Activated T-helper 2 cell treated with anti-CD3 and anti-CD28 coated beads, Interferon-gamma antibody, Interleukin-2, Interleukin-4, amounts not matched to agents 10 μg/mL and 5 μg/mL and 100 μg/mL, durations not matched to agents 14 hours and 24 hours and 36 hours (primary cell): ENCODE measurements around the gene LRRC15. TPM values are rescaled to one million over a fixed set of nuclear protein-coding genes. Genes with fewer than 3 reads are reported as not detected.

Experiments
- DNase-seq: peaks from one replicate; pipeline ENCODE4 v3.0.0; 2021; ENCODE audit warnings: low spot score
- H3K27ac Mint-ChIP-seq: one replicate; pipeline ENCODE4 v1.8.0; 2021; ENCODE audit warnings: mixed read lengths
- H3K27me3 Mint-ChIP-seq: one replicate; pipeline ENCODE4 v1.8.0; 2021; ENCODE audit warnings: low read depth, mixed read lengths
- H3K36me3 Mint-ChIP-seq: one replicate; pipeline ENCODE4 v1.8.0; 2021; ENCODE audit warnings: low read depth, mixed read lengths
- H3K4me1 Mint-ChIP-seq: one replicate; pipeline ENCODE4 v1.8.0; 2021; ENCODE audit warnings: low read depth, mixed read lengths
- H3K4me3 Mint-ChIP-seq: one replicate; pipeline ENCODE4 v1.8.0; 2021; ENCODE audit warnings: low read depth, mild to moderate bottlenecking, moderate library complexity, mixed read lengths
- H3K9me3 Mint-ChIP-seq: one replicate; pipeline ENCODE4 v1.8.0; 2021; ENCODE audit warnings: mixed read lengths
- intact Hi-C: fragments of 100-400 bp; cut with micrococcal nuclease; formaldehyde crosslinking; loops from one replicate; pipeline ENCODE4 v1.15.1; 2023
- total RNA-seq: library from RNA; stranded (reverse); gene quantifications from 2 replicates; pipeline ENCODE4 v1.2.3, GENCODE V29; 2022

The LRRC15 gene
- total RNA-seq, 1 donor from 2014 or later, result not detected

GRCh38 chr3:194315965-194316361, 53.6 kb downstream of the LRRC15 start:
- Mint-ChIP-seq H3K9me3 (peaks cover 14% of the 10 kb centered on the region), H3K27ac (no peak overlapping the region), H3K4me1 (peaks cover 28% of the 10 kb centered on the region), H3K4me3 (no peak overlapping the region), H3K27me3 (peaks cover 40% of the 10 kb centered on the region), H3K36me3 (no peaks in the 10 kb centered on the region)
- intact Hi-C loops, result loop anchor here (2.0 to 5.0 kb wide), 2 partner anchors 527 to 649 kb away; no protein-coding TSS in a partner anchor
- no peak for DNase-seq

DNA sequence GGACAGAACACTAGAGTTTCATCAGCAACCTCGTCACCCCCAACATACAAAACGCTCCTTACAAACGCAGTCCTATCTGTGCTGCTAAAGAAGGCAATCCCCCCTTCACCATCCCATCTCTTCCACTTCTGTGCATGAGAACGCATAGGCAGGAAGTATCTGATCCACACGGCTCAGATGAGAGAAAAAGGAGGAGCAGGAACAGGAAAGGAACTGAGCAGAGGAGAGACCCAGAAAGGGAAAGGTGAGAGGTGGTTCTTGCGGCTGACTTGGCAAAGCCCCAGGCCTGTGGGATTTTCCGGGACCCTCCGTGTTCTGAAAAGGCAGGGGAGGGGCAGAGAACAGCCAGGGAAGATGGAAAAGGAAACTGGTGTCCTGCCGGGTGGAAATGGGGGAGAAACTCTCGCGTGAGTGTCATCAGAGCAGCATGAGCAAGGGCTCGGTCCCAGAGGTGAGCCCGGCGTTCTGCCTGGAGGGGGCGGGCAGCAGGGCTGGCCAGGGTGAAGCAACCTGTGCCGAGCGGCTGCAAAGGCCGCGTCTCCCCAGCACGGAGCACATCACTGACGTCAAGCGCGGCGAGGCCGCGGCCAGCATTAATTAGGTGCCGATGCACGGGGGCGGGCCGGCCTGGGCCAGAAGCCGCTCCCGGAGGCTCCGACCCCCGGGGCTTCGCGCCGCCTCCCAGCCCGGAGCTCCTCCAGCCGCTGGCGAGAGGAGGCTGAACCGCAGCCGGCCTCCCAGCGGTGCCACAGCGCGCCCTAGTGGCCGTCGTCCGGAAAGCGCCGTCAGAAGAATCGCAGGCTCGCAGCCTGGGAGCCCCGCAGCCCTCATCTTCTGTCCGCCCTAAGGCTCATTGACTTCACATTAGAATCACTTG, 54.2 kb downstream of the LRRC15 start:
- Mint-ChIP-seq H3K4me3 (peak overlapping the region; percentile 74), H3K36me3 (no peaks in the 10 kb centered on the region), H3K27ac (no peak overlapping the region), H3K4me1 (peaks cover 30% of the 10 kb centered on the region), H3K27me3 (peaks cover 40% of the 10 kb centered on the region), H3K9me3 (peaks cover 14% of the 10 kb centered on the region)
- intact Hi-C loops, result loop anchor here (2.0 to 5.0 kb wide), 2 partner anchors 527 to 648 kb away; no protein-coding TSS in a partner anchor
- peak; percentile 80 for DNase-seq

GRCh38 chr3:194314388-194315068, 55.0 kb downstream of the LRRC15 start:
- Mint-ChIP-seq H3K4me1 (peaks cover 36% of the 10 kb centered on the region), H3K27me3 (peaks cover 36% of the 10 kb centered on the region), H3K27ac (no peak overlapping the region), H3K9me3 (peaks cover 10% of the 10 kb centered on the region), H3K36me3 (no peaks in the 10 kb centered on the region), H3K4me3 (no peak overlapping the region)
- DNase-seq, result no peak
- intact Hi-C loops, result loop anchor here (2.0 to 5.0 kb wide), 2 partner anchors 526 to 647 kb away; no protein-coding TSS in a partner anchor

GRCh38 chr3:194313560-194314387, 55.8 kb downstream of the LRRC15 start:
- Mint-ChIP-seq H3K4me1 (peaks cover 44% of the 10 kb centered on the region), H3K4me3 (no peak overlapping the region), H3K27ac (no peak overlapping the region), H3K9me3 (peaks cover 3% of the 10 kb centered on the region), H3K27me3 (peaks cover 29% of the 10 kb centered on the region), H3K36me3 (no peaks in the 10 kb centered on the region)
- DNase-seq, result no peak
- intact Hi-C loops, result loop anchor here (2.0 kb wide), 1 partner anchor 525 kb away; no protein-coding TSS in a partner anchor

GRCh38 chr3:194312743-194313281, 56.7 kb downstream of the LRRC15 start:
- peaks cover 54% of the 10 kb centered on the region for H3K4me1 Mint-ChIP-seq
- no peak for DNase-seq
- peaks cover 27% of the 10 kb centered on the region for H3K27me3 Mint-ChIP-seq
- no peaks in the 10 kb centered on the region for H3K36me3 Mint-ChIP-seq
- H3K4me3 Mint-ChIP-seq, result no peak overlapping the region
- no peak overlapping the region for H3K27ac Mint-ChIP-seq
- H3K9me3 Mint-ChIP-seq, result no peaks in the 10 kb centered on the region
- intact Hi-C loops, result no loop called here

- H3K27me3 Mint-ChIP-seq, result peaks cover 21% of the 10 kb centered on the region
- DNase-seq, result no peak
- H3K9me3 Mint-ChIP-seq, result no peaks in the 10 kb centered on the region
- intact Hi-C loops, result no loop called here
- H3K4me3 Mint-ChIP-seq, result no peak overlapping the region
- H3K4me1 Mint-ChIP-seq, result peaks cover 59% of the 10 kb centered on the region
- H3K27ac Mint-ChIP-seq, result no peak overlapping the region
- H3K36me3 Mint-ChIP-seq, result no peaks in the 10 kb centered on the region
These were observed 57.3 kb downstream of the LRRC15 start for GRCh38 chr3:194312186-194312742.

DNA sequence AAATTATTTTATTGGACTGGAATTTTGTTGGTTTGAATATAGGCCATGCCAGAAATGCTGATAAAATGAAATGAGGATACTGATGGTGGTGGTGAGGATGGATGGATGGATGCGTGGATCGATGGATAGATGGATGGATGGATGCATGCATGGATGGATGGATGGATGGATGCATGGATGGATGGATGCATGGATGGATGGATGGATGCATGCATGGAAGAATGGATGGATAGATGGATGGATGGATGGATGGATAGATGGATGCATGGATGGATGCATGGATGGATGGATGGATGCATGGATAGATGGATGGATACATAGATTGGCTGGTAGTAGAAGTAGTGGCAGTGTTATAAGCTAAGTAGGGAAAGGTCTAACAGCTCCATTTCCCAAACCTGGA, 58.5 kb downstream of the LRRC15 start:
- Mint-ChIP-seq H3K36me3 (no peaks in the 10 kb centered on the region), H3K27me3 (peaks cover 14% of the 10 kb centered on the region), H3K4me3 (no peak overlapping the region), H3K9me3 (no peaks in the 10 kb centered on the region), H3K27ac (no peak overlapping the region), H3K4me1 (peaks cover 65% of the 10 kb centered on the region)
- intact Hi-C loops, result no loop called here
- DNase-seq, result no peak

- Mint-ChIP-seq H3K4me1 (peaks cover 69% of the 10 kb centered on the region), H3K27me3 (peaks cover 12% of the 10 kb centered on the region)
These were observed 59.3 kb downstream of the LRRC15 start for GRCh38 chr3:194310060-194310835.

GRCh38 chr3:194308601-194309449, 60.7 kb downstream of the LRRC15 start:
- H3K27me3 Mint-ChIP-seq, result peaks cover 6% of the 10 kb centered on the region
- no peak overlapping the region for H3K4me3 Mint-ChIP-seq
- H3K36me3 Mint-ChIP-seq, result peaks cover 5% of the 10 kb centered on the region
- peaks cover 5% of the 10 kb centered on the region for H3K9me3 Mint-ChIP-seq
- intact Hi-C loops, result loop anchor here (2.0 to 10.0 kb wide), 4 partner anchors 16 to 437 kb away; no protein-coding TSS in a partner anchor
- no peak for DNase-seq
- H3K4me1 Mint-ChIP-seq, result peaks cover 71% of the 10 kb centered on the region
- H3K27ac Mint-ChIP-seq, result no peak overlapping the region

More at GRCh38 chr3:194310060-194310835, 59.3 kb downstream of the LRRC15 start:
- Mint-ChIP-seq H3K9me3 (no peaks in the 10 kb centered on the region), H3K27ac (no peak overlapping the region), H3K4me3 (no peak overlapping the region), H3K36me3 (no peaks in the 10 kb centered on the region)
- intact Hi-C loops, result no loop called here
- no peak for DNase-seq

DNA sequence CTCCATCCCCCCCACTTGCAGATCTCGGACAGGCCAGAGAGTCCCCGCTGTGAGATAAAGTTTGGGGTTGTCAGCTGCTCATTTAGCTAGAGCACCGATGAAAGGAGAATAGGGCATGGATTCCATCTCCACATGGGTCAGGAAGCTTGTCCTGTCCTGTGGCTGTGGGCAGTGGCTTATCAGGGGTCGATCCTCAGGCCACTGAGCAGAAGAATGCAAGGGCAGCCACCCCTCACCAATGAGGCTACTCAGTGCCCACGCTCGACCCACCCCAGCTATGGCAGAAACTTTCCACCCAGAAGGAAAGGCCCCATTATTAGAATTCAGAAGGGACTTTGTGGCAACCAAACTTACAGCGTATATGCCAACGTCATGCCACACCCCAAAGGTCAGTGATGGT, 61.7 kb downstream of the LRRC15 start:
- Mint-ChIP-seq H3K36me3 (peaks cover 5% of the 10 kb centered on the region), H3K27ac (peak overlapping the region; percentile 86), H3K27me3 (peaks cover 3% of the 10 kb centered on the region), H3K4me1 (peaks cover 67% of the 10 kb centered on the region), H3K9me3 (peaks cover 5% of the 10 kb centered on the region), H3K4me3 (no peak overlapping the region)
- DNase-seq, result no peak
- intact Hi-C loops, result loop anchor here (2.0 to 10.0 kb wide), 7 partner anchors 17 to 436 kb away; no protein-coding TSS in a partner anchor
